B cell (primary cell): Measurements from ENCODE around the gene MAML2. TPM values are rescaled to one million over a fixed set of nuclear protein-coding genes. Genes with fewer than 3 reads are reported as not detected.

Source experiments
- ATAC-seq: fragments of 200-7000 bp; cut with Tn5 transposase; one replicate; pipeline ENCODE4 v1.10.0; 2021; ENCODE audit warnings: low read depth, mild to moderate bottlenecking, moderate number of reproducible peaks, moderate library complexity
- CTCF ChIA-PET: fragments of 350-600 bp; sonication (Branson Sonifier 250); formaldehyde crosslinking; loops from one replicate; lab custom pipeline; 2021; ENCODE audit warnings: antibody characterized with exemption, inconsistent platforms; lab: Charles Lee
- POLR2A ChIA-PET: fragments of 350-600 bp; sonication (Branson Sonifier 250); formaldehyde crosslinking; loops from one replicate; lab custom pipeline; 2021; ENCODE audit warnings: antibody characterized with exemption; lab: Charles Lee
- DNase-seq: peaks from one replicate; pipeline ENCODE4 v3.0.0; 2013
- H2AFZ ChIP-seq: 2 replicates; pipeline ENCODE4 v1.6.1; 2012; ENCODE audit warnings: mild to moderate bottlenecking, low read depth, low read length; ENCODE audit not compliant: insufficient read depth, poor library complexity, severe bottlenecking
- H3K27ac ChIP-seq, 2 donors: 1 replicate in 1 of 2; 2 replicates in 1 of 2; pipeline ENCODE4 v1.5.1; 2012 to 2013; ENCODE audit warnings: low read length in 2 of 2, mild to moderate bottlenecking in 2 of 2, moderate library complexity in 1 of 2
- H3K27me3 ChIP-seq, 4 experiments: fragments of 200-600 bp in 1 of 4; sonication (generic) in 1 of 4; replicated peaks in 1 of 4; 1 replicate in 2 of 4; 2 replicates in 2 of 4; pipeline versions ENCODE4 v1.6.1 to v1.7.0; 2013 to 2016; ENCODE audit warnings: low read length in 3 of 4, mild to moderate bottlenecking in 2 of 4, mixed read lengths in 1 of 4, moderate library complexity in 1 of 4; ENCODE audit not compliant: insufficient read depth in 4 of 4, control insufficient read depth in 3 of 4; ENCODE audit errors: control extremely low read depth in 1 of 4
- H3K36me3 ChIP-seq, 2 experiments: replicated peaks in 1 of 2; 1 replicate in 1 of 2; 2 replicates in 1 of 2; pipeline versions ENCODE4 v1.6.1 to v1.7.1; 2013; ENCODE audit warnings: low read length in 1 of 2; ENCODE audit not compliant: insufficient read depth in 2 of 2, control insufficient read depth in 1 of 2; ENCODE audit errors: control extremely low read depth in 1 of 2, extremely low read depth in 1 of 2
- H3K4me1 ChIP-seq, 2 donors: fragments of 200-600 bp in 1 of 2; sonication (generic) in 1 of 2; 1 replicate in 1 of 2; 2 replicates in 1 of 2; pipeline versions ENCODE4 v1.5.1 to v1.6.1; 2013 to 2017; ENCODE audit warnings: low read length in 2 of 2; ENCODE audit not compliant: control insufficient read depth in 2 of 2, insufficient read depth in 2 of 2
- H3K4me2 ChIP-seq: replicated peaks from 2 replicates; pipeline ENCODE3; 2012; ENCODE audit warnings: mild to moderate bottlenecking, low read depth, low read length; ENCODE audit not compliant: poor library complexity, severe bottlenecking
- H3K4me3 ChIP-seq, 5 experiments: fragments of 200-600 bp in 1 of 5; sonication (generic) in 1 of 5; 1 replicate in 3 of 5; 2 replicates in 2 of 5; pipeline versions ENCODE4 v1.5.1 to v1.7.0; 2011 to 2016; ENCODE audit warnings: low read length in 4 of 5, mild to moderate bottlenecking in 4 of 5, low read depth in 2 of 5, control low read depth in 1 of 5, moderate library complexity in 1 of 5; ENCODE audit not compliant: insufficient read depth in 1 of 5; ENCODE audit errors: control extremely low read depth in 1 of 5, extremely low read depth in 1 of 5
- H3K79me2 ChIP-seq: fragments of 200-600 bp; sonication (generic); one replicate; pipeline ENCODE4 v1.6.0; 2016; ENCODE audit warnings: low read length; ENCODE audit not compliant: control insufficient read depth, insufficient read depth
- H3K9ac ChIP-seq: fragments of 200-600 bp; sonication (generic); 2 replicates; pipeline ENCODE4 v1.6.1; 2017; ENCODE audit warnings: mild to moderate bottlenecking, low read length, moderate library complexity
- H3K9me3 ChIP-seq, 3 donors: one replicate each; pipeline versions ENCODE4 v1.6.1 to v1.7.1; 2013; ENCODE audit warnings: low read length in 2 of 3; ENCODE audit not compliant: control insufficient read depth in 2 of 3, insufficient read depth in 1 of 3; ENCODE audit errors: control extremely low read depth in 1 of 3
- H4K20me1 ChIP-seq: 2 replicates; pipeline ENCODE4 v1.6.0; 2012; ENCODE audit warnings: mild to moderate bottlenecking, low read length; ENCODE audit not compliant: insufficient read depth, control insufficient read depth, poor library complexity, severe bottlenecking
- H3K27ac Mint-ChIP-seq: one replicate; pipeline ENCODE4 v1.8.0; 2021; ENCODE audit warnings: mixed read lengths
- H3K27me3 Mint-ChIP-seq: one replicate; pipeline ENCODE4 v1.8.0; 2021; ENCODE audit warnings: mixed read lengths
- H3K4me1 Mint-ChIP-seq: one replicate; pipeline ENCODE4 v1.8.0; 2021; ENCODE audit warnings: mixed read lengths
- H3K4me3 Mint-ChIP-seq: one replicate; pipeline ENCODE4 v1.8.0; 2021; ENCODE audit warnings: mixed read lengths
- H3K9me3 Mint-ChIP-seq: one replicate; pipeline ENCODE4 v1.8.0; 2022; ENCODE audit warnings: mixed read lengths; ENCODE audit not compliant: insufficient read depth
- CTCF ChIP-seq: fragments of 200-600 bp; IDR thresholded peaks from one replicate; pipeline ENCODE4 v1.8.0; 2022; ENCODE audit warnings: antibody characterized with exemption, mild to moderate bottlenecking
- EZH2 ChIP-seq: IDR thresholded peaks from 2 replicates; pipeline ENCODE4 v1.6.1; 2012; ENCODE audit warnings: borderline replicate concordance, low read depth, mild to moderate bottlenecking, moderate library complexity, low read length; ENCODE audit not compliant: insufficient read depth, poor library complexity, severe bottlenecking
- WGBS: methylation state at CpG from one replicate; pipeline ENCODE4 v1.1.5; 2013; ENCODE audit warnings: missing lambda C conversion rate; ENCODE audit not compliant: insufficient coverage; 5-methylcytosine and 5-hydroxymethylcytosine counted together
- intact Hi-C: fragments of 100-400 bp; cut with micrococcal nuclease; formaldehyde crosslinking; loops from one replicate; pipeline ENCODE4 v1.10.0; 2022
- polyA plus RNA-seq: library from polyadenylated mRNA; depleted of rRNA; stranded (reverse); fragments of >200 nt; gene quantifications from 2 replicates; pipeline ENCODE4 v1.2.3, GENCODE V29; 2012
- total RNA-seq, 2 donors: library from RNA; stranded (reverse); fragments of 120-200 nt in 1 of 2; gene quantifications; 1 replicate in 1 of 2; 2 replicates in 1 of 2; pipeline versions ENCODE4 v1.2.3 to v1.2.4, GENCODE V29; 2013 to 2022

MAML2 gene
- total and polyA plus RNA-seq, 2 donors (not counting 1 experiment from before 2014, with no cell fraction given), result 10.7 to 26.4 TPM

GRCh38 chr11:96265972-96266371, 77.0 kb downstream of the MAML2 start:
- Mint-ChIP-seq H3K9me3 (peaks cover 2% of the 10 kb centered on the region), H3K4me1 (peaks cover 51% of the 10 kb centered on the region), H3K27me3 (no peaks in the 10 kb centered on the region), H3K27ac (peak overlapping the region; percentile 74), H3K4me3 (no peak overlapping the region)
- ChIA-PET CTCF (interaction anchor here (1.4 to 3.0 kb wide), 4 partner anchors 28 to 211 kb away, joined by 3 to 15 read pairs (median 6); partner anchors contain the start of gene MAML2), POLR2A (interaction anchor here (0.6 to 1.0 kb wide), 2 partner anchors 17 to 30 kb away, joined by 3 read pairs; no protein-coding TSS in a partner anchor)
- intact Hi-C loops, result no loop called here
- Histone ChIP-seq H3K27me3 (no peaks in the 10 kb centered on the region), H3K4me3 (no peak overlapping the region), H4K20me1 (no peaks in the 10 kb centered on the region), H3K79me2 (peaks cover 21% of the 10 kb centered on the region), H3K4me2 (no peak overlapping the region), H3K27ac (no peak overlapping the region), H3K36me3 (no peaks in the 10 kb centered on the region), H2AFZ (no peak overlapping the region), H3K4me1 (peaks cover 21 to 26% of the 10 kb centered on the region in 2 donors), H3K9me3 (no peaks in the 10 kb centered on the region), H3K9ac (no peak overlapping the region)
- no peak for DNase-seq
- TF ChIP-seq CTCF (no peak), EZH2 (no peak)
- 77% methylated on average over 6 of the region's 9 CpGs for WGBS
- no peak for ATAC-seq

GRCh38 chr11:96265220-96265737, 77.7 kb downstream of the MAML2 start:
- Histone ChIP-seq H3K4me3 (no peak overlapping the region), H3K9ac (no peak overlapping the region), H4K20me1 (no peaks in the 10 kb centered on the region), H3K27ac (no peak overlapping the region), H3K36me3 (no peaks in the 10 kb centered on the region), H3K4me2 (no peak overlapping the region), H3K4me1 (peaks cover 26 to 33% of the 10 kb centered on the region in 2 donors), H3K27me3 (no peaks in the 10 kb centered on the region), H3K79me2 (peaks cover 21% of the 10 kb centered on the region), H2AFZ (no peak overlapping the region), H3K9me3 (no peaks in the 10 kb centered on the region)
- intact Hi-C loops, result no loop called here
- Mint-ChIP-seq H3K4me1 (peaks cover 57% of the 10 kb centered on the region), H3K27me3 (no peaks in the 10 kb centered on the region), H3K9me3 (peaks cover 2% of the 10 kb centered on the region), H3K27ac (peak overlapping the region; percentile 74), H3K4me3 (no peak overlapping the region)
- ChIA-PET CTCF (interaction anchor here (1.0 to 3.0 kb wide), 4 partner anchors 27 to 210 kb away, joined by 3 to 15 read pairs (median 4); partner anchors contain the start of gene MAML2), POLR2A (no interaction called here)
- ATAC-seq (no peak), DNase-seq (no peak)
- no peak for TF ChIP-seq EZH2
- no peak for TF ChIP-seq CTCF
- WGBS, result 100% methylated on average over 7 of the region's 8 CpGs
